Activated naive CD8-positive, alpha-beta T cell (primary cell): ENCODE data around the gene LDLRAD4.

ENCODE experiments used
- H3K27ac Mint-ChIP-seq: one replicate; pipeline ENCODE4 v1.8.0; 2021; ENCODE audit warnings: mixed read lengths
- H3K27me3 Mint-ChIP-seq: one replicate; pipeline ENCODE4 v1.8.0; 2021; ENCODE audit warnings: mixed read lengths
- H3K36me3 Mint-ChIP-seq: one replicate; pipeline ENCODE4 v1.8.0; 2021; ENCODE audit warnings: mixed read lengths
- H3K4me1 Mint-ChIP-seq: one replicate; pipeline ENCODE4 v1.8.0; 2021; ENCODE audit warnings: low read depth, mixed read lengths
- H3K4me3 Mint-ChIP-seq: one replicate; pipeline ENCODE4 v1.8.0; 2021; ENCODE audit warnings: mild to moderate bottlenecking, mixed read lengths
- H3K9me3 Mint-ChIP-seq: one replicate; pipeline ENCODE4 v1.8.0; 2021; ENCODE audit warnings: low read depth, mixed read lengths

The LDLRAD4 gene

DNA sequence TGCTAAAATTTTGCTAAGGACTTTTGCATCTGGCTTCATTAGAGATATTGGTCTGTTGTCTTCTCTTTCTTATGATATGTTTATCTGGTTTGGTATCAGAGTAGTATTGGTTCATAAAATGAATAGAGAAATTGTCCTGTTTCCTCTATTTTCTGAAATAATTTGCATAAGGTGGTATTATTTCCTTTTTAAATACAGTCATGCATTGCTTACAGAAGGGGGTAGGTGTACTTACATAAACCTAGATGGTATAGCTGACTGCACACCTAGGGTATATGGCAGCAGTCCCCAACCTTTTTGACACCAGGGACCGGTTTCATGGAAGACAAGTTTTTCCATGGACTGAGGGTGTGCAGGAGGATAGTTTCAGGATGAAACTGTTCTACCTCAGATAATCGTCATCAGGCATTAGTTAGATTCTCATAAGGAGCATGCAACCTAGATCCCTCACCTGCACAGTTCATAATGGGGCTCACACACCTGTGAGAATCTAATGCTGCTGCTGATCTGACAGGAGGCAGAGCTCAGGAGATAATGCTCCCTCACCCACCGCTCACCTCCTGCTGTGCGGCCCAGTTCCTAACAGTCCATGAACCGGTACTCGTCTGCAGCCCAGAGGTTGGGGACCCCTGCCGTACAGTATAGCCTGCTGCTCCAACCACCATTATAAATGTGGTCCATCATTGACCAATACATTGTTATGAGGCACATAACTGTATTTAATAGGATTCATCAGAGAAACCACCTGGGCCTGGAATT is 318.6 kb downstream of the LDLRAD4 start:
- H3K9me3 Mint-ChIP-seq = no peaks in the 10 kb centered on the region
- H3K27ac Mint-ChIP-seq = peak overlapping the region; percentile 24
- H3K4me1 Mint-ChIP-seq = peaks cover 94% of the 10 kb centered on the region
- H3K36me3 Mint-ChIP-seq = no peaks in the 10 kb centered on the region
- H3K4me3 Mint-ChIP-seq = no peak overlapping the region
- no peaks in the 10 kb centered on the region for H3K27me3 Mint-ChIP-seq

GRCh38 chr18:13538630-13539029 is 320.1 kb downstream of the LDLRAD4 start:
- no peaks in the 10 kb centered on the region for H3K27me3 Mint-ChIP-seq
- H3K4me3 Mint-ChIP-seq = peak overlapping the region; percentile 72
- peaks cover 3% of the 10 kb centered on the region for H3K36me3 Mint-ChIP-seq
- H3K4me1 Mint-ChIP-seq = peaks cover 91% of the 10 kb centered on the region
- peak overlapping the region; percentile 95 for H3K27ac Mint-ChIP-seq
- H3K9me3 Mint-ChIP-seq = no peaks in the 10 kb centered on the region

DNA sequence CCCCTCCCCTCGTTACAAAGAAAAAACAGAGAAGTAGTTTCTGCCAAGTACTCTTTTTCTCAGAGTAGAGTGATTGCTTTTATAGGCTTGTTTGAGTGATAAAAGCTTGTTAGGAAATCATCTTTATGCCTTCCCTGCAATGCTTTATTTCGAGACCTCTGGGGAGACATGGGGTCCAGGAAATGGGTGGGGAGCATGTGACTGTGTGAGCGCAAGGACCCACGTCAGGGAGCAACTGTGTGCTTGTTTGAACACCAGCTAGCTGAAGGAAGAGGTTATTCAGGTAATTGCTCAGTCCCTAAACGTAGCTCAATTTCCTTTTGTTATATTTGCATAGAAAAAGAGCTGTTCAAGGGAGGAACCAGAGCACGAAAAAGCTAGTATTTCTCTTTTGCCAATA is 320.5 kb downstream of the LDLRAD4 start:
- Mint-ChIP-seq H3K4me3 (peak overlapping the region; percentile 72), H3K27me3 (no peaks in the 10 kb centered on the region), H3K9me3 (no peaks in the 10 kb centered on the region), H3K4me1 (peaks cover 87% of the 10 kb centered on the region), H3K27ac (peak overlapping the region; percentile 95), H3K36me3 (peaks cover 3% of the 10 kb centered on the region)

DNA sequence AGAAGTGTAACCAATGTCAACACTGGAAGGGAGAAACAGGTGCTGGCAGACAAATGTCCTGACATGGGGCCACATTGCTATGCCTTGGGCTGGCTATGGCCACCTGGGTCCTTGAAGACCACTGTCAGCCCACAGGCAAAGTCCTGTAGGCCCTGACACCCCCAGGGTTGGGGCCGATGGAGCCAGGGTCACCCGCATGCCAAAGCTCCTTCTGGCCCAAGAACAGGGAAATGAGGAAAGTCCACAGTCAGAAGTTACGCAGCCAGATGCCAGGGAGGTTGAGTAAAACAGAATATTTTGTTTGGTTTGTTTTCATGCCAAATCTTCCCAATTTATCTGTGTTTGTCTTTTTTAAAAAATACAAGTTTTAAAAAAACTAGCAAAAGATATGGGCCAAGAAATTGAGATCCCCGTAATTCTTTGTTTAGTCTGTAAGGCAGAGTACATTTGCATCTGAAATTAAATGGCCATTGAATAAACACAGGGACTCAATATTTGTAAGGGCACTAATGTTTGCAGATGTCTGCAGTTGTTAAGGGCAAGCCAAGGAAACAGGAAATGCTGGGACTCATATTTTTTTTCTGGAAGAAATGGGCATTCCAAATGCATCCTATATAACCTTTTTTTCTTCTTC is 321.4 kb downstream of the LDLRAD4 start:
- no peaks in the 10 kb centered on the region for H3K9me3 Mint-ChIP-seq
- H3K27me3 Mint-ChIP-seq = no peaks in the 10 kb centered on the region
- peak overlapping the region; percentile 95 for H3K27ac Mint-ChIP-seq
- peaks cover 5% of the 10 kb centered on the region for H3K36me3 Mint-ChIP-seq
- peak overlapping the region; percentile 72 for H3K4me3 Mint-ChIP-seq
- peaks cover 79% of the 10 kb centered on the region for H3K4me1 Mint-ChIP-seq

GRCh38 chr18:13540477-13541182 is 322.1 kb downstream of the LDLRAD4 start:
- Mint-ChIP-seq H3K4me1 (peaks cover 72% of the 10 kb centered on the region), H3K27ac (peak overlapping the region; percentile 82), H3K4me3 (peak overlapping the region; percentile 65), H3K9me3 (no peaks in the 10 kb centered on the region), H3K27me3 (no peaks in the 10 kb centered on the region), H3K36me3 (peaks cover 5% of the 10 kb centered on the region)

GRCh38 chr18:13541621-13542519 is 323.3 kb downstream of the LDLRAD4 start:
- H3K36me3 Mint-ChIP-seq = peaks cover 5% of the 10 kb centered on the region
- peak overlapping the region; percentile 61 for H3K27ac Mint-ChIP-seq
- no peaks in the 10 kb centered on the region for H3K9me3 Mint-ChIP-seq
- H3K4me3 Mint-ChIP-seq = no peak overlapping the region
- peaks cover 63% of the 10 kb centered on the region for H3K4me1 Mint-ChIP-seq
- no peaks in the 10 kb centered on the region for H3K27me3 Mint-ChIP-seq

- Mint-ChIP-seq H3K4me1 (peaks cover 58% of the 10 kb centered on the region), H3K36me3 (peaks cover 5% of the 10 kb centered on the region), H3K4me3 (no peak overlapping the region)
Measured at GRCh38 chr18:13542520-13542847, 323.9 kb downstream of the LDLRAD4 start.

GRCh38 chr18:13543144-13543543 is 324.6 kb downstream of the LDLRAD4 start:
- Mint-ChIP-seq H3K4me1 (peaks cover 53% of the 10 kb centered on the region), H3K4me3 (no peak overlapping the region)

More at GRCh38 chr18:13542520-13542847, 323.9 kb downstream of the LDLRAD4 start:
- peak overlapping the region; percentile 23 for H3K27ac Mint-ChIP-seq
- no peaks in the 10 kb centered on the region for H3K27me3 Mint-ChIP-seq
- H3K9me3 Mint-ChIP-seq = no peaks in the 10 kb centered on the region

DNA sequence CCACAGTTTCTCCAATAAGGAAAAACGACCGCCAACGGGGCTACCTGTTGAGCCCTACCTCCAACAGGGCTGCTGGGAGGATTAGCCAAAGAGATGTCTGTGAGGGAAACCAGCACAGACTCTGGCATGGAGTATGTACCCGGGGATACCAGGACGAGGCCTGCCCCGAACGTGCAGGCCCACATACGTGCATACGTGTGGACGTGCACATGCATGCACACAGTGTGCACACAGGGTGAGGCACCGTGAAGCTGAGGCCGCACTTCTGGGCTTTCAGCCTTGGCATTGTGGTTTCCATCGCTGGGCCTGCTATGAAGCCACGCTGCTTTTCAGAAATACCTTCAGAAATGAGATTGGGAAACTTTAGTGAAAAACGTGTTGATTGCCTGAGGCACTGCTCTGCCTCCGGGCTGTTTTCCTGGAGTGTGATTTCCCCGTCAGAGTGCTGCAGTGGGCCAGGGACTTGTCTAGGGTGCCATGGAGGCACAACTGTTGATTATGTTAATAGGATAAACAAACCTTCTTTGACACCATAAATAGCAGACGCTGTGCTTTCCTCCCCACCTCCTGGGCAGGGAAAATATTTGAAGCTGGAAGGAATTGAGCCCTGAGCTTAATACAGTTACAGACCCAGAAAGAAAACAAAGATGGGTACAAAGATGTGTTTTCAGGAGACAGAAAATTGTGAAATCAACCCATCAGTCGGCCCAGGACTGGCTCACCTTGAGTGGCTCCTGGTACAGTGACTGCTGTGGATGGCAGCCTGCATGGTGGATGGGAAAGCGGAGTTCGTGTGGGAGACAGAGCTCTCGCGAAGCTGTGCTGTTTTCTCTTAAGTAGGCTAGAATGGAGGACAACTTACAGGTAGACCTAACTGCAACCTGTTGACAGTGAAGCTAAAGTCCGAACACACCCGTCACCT is 325.5 kb downstream of the LDLRAD4 start:
- Mint-ChIP-seq H3K9me3 (no peaks in the 10 kb centered on the region), H3K4me3 (no peak overlapping the region), H3K4me1 (peaks cover 46% of the 10 kb centered on the region), H3K36me3 (peaks cover 5% of the 10 kb centered on the region), H3K27me3 (no peaks in the 10 kb centered on the region), H3K27ac (peak overlapping the region; percentile 16)

More at GRCh38 chr18:13543144-13543543, 324.6 kb downstream of the LDLRAD4 start:
- Mint-ChIP-seq H3K27me3 (no peaks in the 10 kb centered on the region), H3K9me3 (no peaks in the 10 kb centered on the region), H3K36me3 (peaks cover 5% of the 10 kb centered on the region), H3K27ac (peak overlapping the region; percentile 64)

- Mint-ChIP-seq H3K4me3 (no peak overlapping the region), H3K36me3 (peaks cover 6% of the 10 kb centered on the region), H3K4me1 (peaks cover 45% of the 10 kb centered on the region), H3K9me3 (no peaks in the 10 kb centered on the region), H3K27ac (no peak overlapping the region), H3K27me3 (no peaks in the 10 kb centered on the region)
Measured at GRCh38 chr18:13544953-13545352, 326.4 kb downstream of the LDLRAD4 start.

- no peak overlapping the region for H3K4me3 Mint-ChIP-seq
- no peaks in the 10 kb centered on the region for H3K27me3 Mint-ChIP-seq
- H3K9me3 Mint-ChIP-seq = no peaks in the 10 kb centered on the region
- peaks cover 43% of the 10 kb centered on the region for H3K4me1 Mint-ChIP-seq
- no peak overlapping the region for H3K27ac Mint-ChIP-seq
- H3K36me3 Mint-ChIP-seq = peaks cover 9% of the 10 kb centered on the region
Measured at GRCh38 chr18:13545514-13545913, 327.0 kb downstream of the LDLRAD4 start.

- Mint-ChIP-seq H3K36me3 (peaks cover 9% of the 10 kb centered on the region), H3K27ac (no peak overlapping the region), H3K4me1 (peaks cover 39% of the 10 kb centered on the region), H3K4me3 (no peak overlapping the region), H3K27me3 (no peaks in the 10 kb centered on the region), H3K9me3 (no peaks in the 10 kb centered on the region)
Measured at GRCh38 chr18:13545955-13546354, 327.4 kb downstream of the LDLRAD4 start.

DNA sequence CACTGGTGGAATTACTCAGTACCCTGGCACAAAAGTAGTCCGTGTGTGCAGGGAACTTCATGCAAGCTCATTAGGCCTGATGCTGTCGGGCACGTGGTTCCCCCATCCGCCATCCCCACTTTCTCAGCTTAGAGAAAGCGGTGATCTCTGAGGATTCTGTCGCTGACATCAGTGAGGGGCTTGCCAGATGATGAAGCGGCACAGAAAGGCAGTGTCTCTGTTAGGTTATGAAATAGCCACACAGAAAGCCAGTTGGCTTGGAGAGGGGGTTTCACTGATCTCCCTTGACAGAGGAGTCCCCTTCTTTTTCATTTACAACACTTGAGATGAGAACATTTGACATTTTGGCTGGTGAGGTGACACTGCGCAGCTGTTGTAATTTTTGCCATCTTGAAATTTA is 328.1 kb downstream of the LDLRAD4 start:
- H3K36me3 Mint-ChIP-seq = peaks cover 9% of the 10 kb centered on the region
- H3K4me3 Mint-ChIP-seq = no peak overlapping the region
- H3K4me1 Mint-ChIP-seq = peaks cover 33% of the 10 kb centered on the region
- H3K9me3 Mint-ChIP-seq = no peaks in the 10 kb centered on the region
- H3K27me3 Mint-ChIP-seq = no peaks in the 10 kb centered on the region
- no peak overlapping the region for H3K27ac Mint-ChIP-seq

GRCh38 chr18:13547347-13547746 is 328.8 kb downstream of the LDLRAD4 start:
- H3K27me3 Mint-ChIP-seq = no peaks in the 10 kb centered on the region
- H3K27ac Mint-ChIP-seq = no peak overlapping the region
- no peak overlapping the region for H3K4me3 Mint-ChIP-seq
- H3K9me3 Mint-ChIP-seq = no peaks in the 10 kb centered on the region
- peaks cover 29% of the 10 kb centered on the region for H3K4me1 Mint-ChIP-seq
- peaks cover 9% of the 10 kb centered on the region for H3K36me3 Mint-ChIP-seq
